HCEC 1CT (cell line): Measurements from ENCODE around the gene PDE4D.
"Not testable (repeated sequence)": the region's sequence is repeated elsewhere in the genome, so short reads cannot be mapped to it uniquely, and the experiment has no call there.

Experiments used
- DNase-seq: peaks from one replicate; pipeline ENCODE4 v3.0.0-alpha.2; 2017

PDE4D gene

DNA sequence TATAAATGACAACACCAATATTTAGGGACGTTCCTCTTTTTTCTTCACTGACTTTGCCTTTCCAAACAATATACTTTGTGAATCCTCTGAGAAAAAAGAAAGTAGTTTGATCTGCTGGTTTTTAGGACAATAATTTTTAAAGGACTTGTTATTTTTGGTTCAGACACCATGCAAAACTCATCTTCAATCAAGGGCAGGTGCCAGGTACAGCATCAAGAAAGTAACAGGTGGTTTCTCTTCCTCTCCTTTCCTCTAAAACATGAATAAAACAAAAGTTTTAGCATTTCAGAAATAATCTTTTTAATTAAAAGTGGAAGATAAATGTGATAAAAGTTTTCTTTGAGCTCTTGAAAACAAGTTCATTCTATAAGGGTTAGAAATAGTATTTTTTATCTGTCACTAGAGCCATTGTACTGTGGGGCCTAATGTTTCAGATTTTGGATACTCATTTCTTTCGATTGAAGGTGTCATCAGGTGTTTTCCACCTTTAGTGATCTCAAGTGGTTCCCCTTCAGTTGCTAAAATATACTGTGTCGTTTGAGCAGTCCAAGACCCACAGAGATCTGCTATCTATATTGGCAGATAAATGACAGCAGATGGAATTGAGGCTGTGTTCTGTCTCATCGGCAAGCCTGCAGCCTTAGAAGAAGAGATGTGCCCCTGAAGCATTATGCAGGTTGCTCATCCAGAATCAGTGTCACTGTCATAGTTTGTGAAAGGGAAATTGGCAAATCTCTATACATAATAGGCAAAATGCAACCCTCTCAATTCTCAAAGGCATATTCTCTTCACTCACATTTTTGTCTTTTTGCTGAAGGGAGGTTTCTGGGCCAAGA lies 499.7 kb downstream of the PDE4D start:
- DNase-seq = no peak

DNA sequence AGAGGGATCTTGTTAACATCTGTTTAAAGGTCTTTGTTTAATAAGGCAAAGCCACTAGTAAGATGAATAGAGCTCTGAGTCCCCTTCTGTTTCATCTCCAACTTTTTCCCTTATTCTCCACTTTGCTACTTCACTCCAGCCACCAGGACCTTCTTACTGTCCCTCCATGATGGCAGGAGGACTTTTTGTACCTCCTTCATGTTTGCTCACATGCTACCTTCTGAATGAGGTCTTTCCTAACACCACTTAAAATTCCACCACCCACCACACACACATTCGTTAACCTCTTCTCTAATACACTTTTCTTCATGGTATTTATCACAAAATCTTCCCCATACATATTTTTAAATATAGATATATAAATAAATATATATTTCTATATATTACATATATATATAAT lies 501.9 kb downstream of the PDE4D start:
- no peak for DNase-seq

- DNase-seq = no peak
Observed at GRCh38 chr5:59390989-59391388, 502.5 kb downstream of the PDE4D start.

- DNase-seq = peak; percentile 35
Observed at GRCh38 chr5:59390074-59390659, 503.4 kb downstream of the PDE4D start.

- no peak for DNase-seq
Observed at GRCh38 chr5:59387127-59387526, 506.4 kb downstream of the PDE4D start.

- no peak for DNase-seq
Observed at GRCh38 chr5:59385700-59386099, 507.8 kb downstream of the PDE4D start.

DNA sequence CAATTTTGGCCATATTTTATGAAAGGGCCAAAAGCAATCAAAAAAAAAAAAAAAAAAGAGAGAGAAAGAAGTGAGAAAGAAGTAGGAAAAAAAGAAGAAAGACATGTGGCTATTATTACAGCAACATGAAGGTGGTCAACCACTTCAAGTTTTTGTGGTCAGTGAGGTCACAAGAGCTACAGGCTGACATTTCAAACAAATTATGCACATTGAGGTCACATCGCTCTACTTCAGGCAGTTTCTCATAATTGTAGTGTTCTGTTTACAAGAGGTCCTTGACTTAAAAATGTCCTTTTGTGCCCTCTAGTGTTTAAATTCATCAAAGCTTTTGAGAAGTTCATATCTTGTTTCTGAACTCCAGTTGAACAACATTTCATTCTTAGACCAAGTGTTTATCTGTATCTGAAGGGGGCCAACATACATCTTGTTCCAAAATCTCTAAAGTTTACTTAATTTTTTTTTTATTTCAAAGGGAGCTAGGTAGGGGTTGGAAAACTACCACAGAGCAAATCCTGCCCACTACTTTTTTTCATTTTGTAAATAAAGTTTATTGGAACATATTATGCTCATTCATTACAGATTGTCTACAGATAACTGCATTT lies 513.1 kb downstream of the PDE4D start:
- DNase-seq = peak; percentile 94

- not testable (repeated sequence) for DNase-seq
Observed at GRCh38 chr5:59374036-59374435, 519.5 kb downstream of the PDE4D start.

DNA sequence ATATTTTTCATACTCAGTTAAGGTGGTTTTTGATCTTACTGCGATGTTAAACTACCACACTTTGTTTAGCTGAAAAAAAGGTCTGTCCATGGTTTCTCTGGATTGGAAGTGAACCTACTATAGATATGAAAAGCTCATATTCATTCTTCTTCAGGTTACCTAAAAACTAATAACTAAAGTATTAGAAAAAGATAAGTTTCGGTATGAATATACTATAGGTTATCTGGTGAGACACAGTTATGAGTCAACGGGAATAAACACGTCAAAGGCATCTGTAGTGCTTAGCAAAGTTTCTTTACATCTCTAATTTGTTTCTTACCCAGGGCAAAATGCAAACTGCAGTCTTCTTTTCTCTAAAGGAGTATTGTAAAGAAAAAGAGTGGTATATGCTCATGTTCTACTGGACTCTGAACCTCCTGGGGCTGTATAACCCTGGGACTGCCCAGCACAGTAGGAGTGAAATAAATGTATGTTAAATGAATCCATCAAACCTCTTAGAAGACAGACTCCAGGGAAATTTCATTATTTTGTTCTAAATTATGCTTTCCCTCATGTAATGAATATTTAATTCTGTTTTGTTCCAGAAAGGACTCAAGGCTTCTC lies 521.9 kb downstream of the PDE4D start:
- no peak for DNase-seq

DNA sequence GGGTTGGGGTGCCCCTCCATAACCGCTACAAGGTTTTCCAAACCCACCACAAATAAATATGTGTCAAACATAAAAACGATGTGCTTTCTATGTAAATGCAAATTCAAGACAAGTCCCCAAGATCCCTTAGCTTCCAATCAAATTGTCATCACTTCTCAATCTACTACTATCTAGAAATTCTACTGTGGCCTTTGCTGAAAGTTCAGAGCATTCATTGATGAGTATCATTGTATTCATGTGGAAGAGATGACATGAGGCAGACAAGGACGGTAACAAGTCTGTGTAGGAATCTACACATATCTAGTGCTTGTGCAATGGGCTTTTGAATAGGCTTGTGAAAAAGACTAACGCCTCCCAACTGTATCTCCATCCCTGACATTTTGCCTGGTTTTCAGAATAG lies 524.6 kb downstream of the PDE4D start:
- no peak for DNase-seq

- peak; percentile 67 for DNase-seq
Observed at GRCh38 chr5:59367791-59368394, 525.6 kb downstream of the PDE4D start.

DNA sequence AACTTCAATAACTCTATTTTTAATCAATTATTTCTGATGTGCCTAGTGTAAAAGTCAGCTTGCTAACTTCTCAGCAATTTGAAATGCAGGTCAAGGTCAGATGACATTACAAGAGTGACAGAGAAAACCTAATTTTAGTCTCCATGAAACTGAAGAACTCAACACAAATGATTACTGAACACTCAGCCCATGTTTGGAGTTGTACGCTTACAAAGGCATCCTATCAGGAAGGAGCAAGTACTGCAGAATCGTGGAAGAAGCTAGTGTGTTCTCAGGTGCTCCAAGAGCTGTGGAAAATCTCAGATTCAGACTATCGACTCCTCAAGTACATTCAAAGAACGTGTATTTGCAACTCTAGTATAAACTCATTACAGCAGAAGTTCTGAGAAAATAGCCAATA lies 526.7 kb downstream of the PDE4D start:
- DNase-seq = no peak

GRCh38 chr5:59362438-59362837 lies 531.1 kb downstream of the PDE4D start:
- no peak for DNase-seq

- DNase-seq = no peak
Observed at GRCh38 chr5:59361454-59361853, 532.1 kb downstream of the PDE4D start.

DNA sequence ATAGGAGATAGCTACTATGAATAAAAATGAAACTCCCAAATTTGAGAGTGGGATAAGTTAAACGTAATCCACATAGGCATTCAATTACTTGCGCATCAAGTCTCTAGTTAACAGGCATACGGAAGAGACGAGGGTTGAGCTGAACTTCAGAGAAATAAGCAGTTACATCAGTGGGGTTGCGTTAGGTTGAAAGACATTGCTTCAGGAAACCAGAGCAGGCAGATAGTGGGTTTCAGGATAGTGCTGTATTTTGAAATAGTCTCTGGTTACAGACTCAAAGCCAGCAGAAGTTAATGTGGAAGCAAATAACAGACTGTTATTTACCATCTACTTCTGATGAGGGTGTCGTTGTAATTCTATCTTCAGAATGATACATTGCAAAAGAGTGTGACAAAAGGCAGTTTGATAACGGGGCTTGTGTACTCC lies 533.4 kb downstream of the PDE4D start:
- DNase-seq = no peak

- no peak for DNase-seq
Observed at GRCh38 chr5:59358005-59358861, 535.3 kb downstream of the PDE4D start.

- no peak for DNase-seq
Observed at GRCh38 chr5:59357381-59357977, 536.0 kb downstream of the PDE4D start.

- no peak for DNase-seq
Observed at GRCh38 chr5:59356813-59357380, 536.6 kb downstream of the PDE4D start.

DNA sequence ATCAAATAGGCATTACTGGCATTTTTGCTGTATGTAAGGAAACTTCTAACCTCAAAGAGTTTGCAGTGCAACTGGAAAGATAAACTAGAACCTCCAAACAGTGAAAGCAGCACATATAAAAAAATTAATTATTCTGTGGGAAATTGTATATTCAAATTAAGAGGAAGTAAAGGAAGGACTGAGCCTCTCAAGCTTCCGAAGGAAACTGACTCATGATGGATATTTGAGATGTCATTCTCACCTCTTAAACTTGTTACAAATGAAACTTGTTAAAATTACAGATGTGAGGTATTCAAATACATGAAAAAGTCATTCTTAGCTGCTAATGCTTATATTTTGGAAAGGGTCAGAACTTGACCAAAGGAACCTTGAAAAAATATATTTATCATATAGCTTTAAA lies 538.7 kb downstream of the PDE4D start:
- no peak for DNase-seq

DNA sequence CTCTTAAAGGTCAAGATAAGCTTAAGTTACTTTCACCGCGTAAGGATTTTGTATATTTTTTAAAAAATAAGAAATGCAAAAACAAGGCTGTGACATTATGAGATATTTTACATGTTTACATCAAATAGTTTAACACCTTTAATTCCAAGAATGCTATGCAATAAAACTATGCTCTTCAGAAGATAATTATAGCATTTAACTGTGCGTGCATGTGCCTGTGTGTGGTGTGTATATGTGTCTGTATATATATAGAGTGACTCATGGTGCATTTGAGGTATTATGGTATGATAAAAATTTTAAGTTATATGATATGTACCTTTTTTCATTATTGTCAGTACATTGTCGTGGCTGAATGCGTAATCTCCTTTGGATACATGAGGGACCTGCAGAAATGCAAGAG lies 539.3 kb downstream of the PDE4D start:
- DNase-seq = no peak

- peak; percentile 73 for DNase-seq
Observed at GRCh38 chr5:59351076-59351794, 542.3 kb downstream of the PDE4D start.
